Left lung (tissue), 10 donors: ENCODE measurements around the gene DAB1. TPM values are rescaled to one million over a fixed set of nuclear protein-coding genes. Genes with fewer than 3 reads are reported as not detected.

Source experiments
- ATAC-seq: fragments of 200-7000 bp; cut with Tn5 transposase; one replicate; pipeline ENCODE4 v1.9.1; 2020; ENCODE audit warnings: moderate library complexity
- DNase-seq, 4 donors: peaks; one replicate each; pipeline ENCODE4 v3.0.0-alpha.2; 2013 to 2020
- H3K27ac ChIP-seq, 2 donors: fragments of 200-600 bp; sonication (generic) in 1 of 2; one replicate each; pipeline versions ENCODE4 v1.5.0 to v1.8.0; 2020 to 2021
- H3K27me3 ChIP-seq, 2 donors: fragments of 200-600 bp; sonication (generic) in 1 of 2; one replicate each; pipeline versions ENCODE4 v1.5.0 to v1.8.0; 2020 to 2021
- H3K36me3 ChIP-seq, 2 donors: fragments of 200-600 bp; sonication (generic) in 1 of 2; one replicate each; pipeline versions ENCODE4 v1.5.0 to v1.8.0; 2020 to 2021
- H3K4me1 ChIP-seq, 2 donors: fragments of 200-600 bp; one replicate each; pipeline ENCODE4 v1.8.0; 2021
- H3K4me3 ChIP-seq, 2 donors: fragments of 200-600 bp; sonication (generic) in 1 of 2; one replicate each; pipeline versions ENCODE4 v1.5.0 to v1.8.0; 2020 to 2021; ENCODE audit warnings: mild to moderate bottlenecking in 1 of 2
- H3K9me3 ChIP-seq, 2 donors: fragments of 200-600 bp; sonication (generic) in 1 of 2; one replicate each; pipeline versions ENCODE4 v1.5.0 to v1.8.0; 2020 to 2021
- CTCF ChIP-seq, 2 donors: fragments of 200-600 bp; sonication (generic) in 1 of 2; IDR thresholded peaks; one replicate each; pipeline versions ENCODE4 v1.5.0 to v1.8.0; 2021; ENCODE audit warnings: antibody characterized with exemption in 2 of 2
- intact Hi-C, 2 donors: fragments of 100-400 bp; cut with DNase I; formaldehyde crosslinking; loops; one replicate each; pipeline versions ENCODE4 v1.11.2 to v1.14.2; 2022
- polyA plus RNA-seq, 6 donors: library from polyadenylated mRNA; unstranded; fragments of 120-200 nt; gene quantifications; one replicate each; pipeline ENCODE4 v1.2.1, GENCODE V29; 2013; ENCODE audit not compliant: insufficient read length in 6 of 6
- total RNA-seq, 2 donors: library from RNA; stranded (reverse); fragmentation: NEBNext Ultra II Directional; extraction: Animal tissue kit (Norgen Biotek cat#: 25700); gene quantifications; one replicate each; pipeline ENCODE4 v1.2.1, GENCODE V29; 2021
- donor health status: DM: no; HTN: yes; CAD: no.
- donor health status: DM: no; HTN: no; CAD: no.

Gene DAB1
- total and polyA plus RNA-seq, 8 donors = 0.17 to 1.7 (median 1.1) TPM

- Histone ChIP-seq H3K27me3 (no peaks in the 10 kb centered on the region), H3K27ac (no peak overlapping the region), H3K36me3 (no peaks in the 10 kb centered on the region), H3K4me3 (no peak overlapping the region), H3K4me1 (no peaks in the 10 kb centered on the region), H3K9me3 (no peaks in the 10 kb centered on the region)
- no peak for TF ChIP-seq CTCF (IDR thresholded peaks at IDR 0.05)
- intact Hi-C loops = no loop called here
- ATAC-seq (no peak), DNase-seq (no peak)
These were observed 107.6 kb downstream of the DAB1 start for GRCh38 chr1:57316291-57316690.

GRCh38 chr1:57312869-57313268, 111.0 kb downstream of the DAB1 start:
- DNase-seq (no peak), ATAC-seq (no peak)
- H3K27me3 ChIP-seq = no peaks in the 10 kb centered on the region
- no peak overlapping the region for H3K4me3 ChIP-seq
- no peak for TF ChIP-seq CTCF (IDR thresholded peaks at IDR 0.05)
- H3K9me3 ChIP-seq = no peaks in the 10 kb centered on the region
- intact Hi-C loops = no loop called here
- no peaks in the 10 kb centered on the region for H3K4me1 ChIP-seq
- H3K27ac ChIP-seq = no peak overlapping the region
- no peaks in the 10 kb centered on the region for H3K36me3 ChIP-seq

GRCh38 chr1:57311411-57311810, 112.4 kb downstream of the DAB1 start:
- H3K4me1 ChIP-seq = no peaks in the 10 kb centered on the region
- no peak overlapping the region for H3K4me3 ChIP-seq
- ATAC-seq = no peak
- no peaks in the 10 kb centered on the region for H3K36me3 ChIP-seq
- no peak for TF ChIP-seq CTCF (IDR thresholded peaks at IDR 0.05)
- no peaks in the 10 kb centered on the region for H3K27me3 ChIP-seq
- intact Hi-C loops = no loop called here
- no peak overlapping the region for H3K27ac ChIP-seq
- no peaks in the 10 kb centered on the region for H3K9me3 ChIP-seq
- no peak for DNase-seq

GRCh38 chr1:57311006-57311405, 112.9 kb downstream of the DAB1 start:
- Histone ChIP-seq H3K4me1 (no peaks in the 10 kb centered on the region), H3K36me3 (no peaks in the 10 kb centered on the region), H3K4me3 (no peak overlapping the region), H3K27ac (no peak overlapping the region), H3K27me3 (no peaks in the 10 kb centered on the region), H3K9me3 (no peaks in the 10 kb centered on the region)
- ATAC-seq (no peak), DNase-seq (no peak)
- intact Hi-C loops = no loop called here
- no peak for TF ChIP-seq CTCF (IDR thresholded peaks at IDR 0.05)

GRCh38 chr1:57309630-57310029, 114.2 kb downstream of the DAB1 start:
- ATAC-seq (no peak), DNase-seq (no peak)
- Histone ChIP-seq H3K27ac (no peak overlapping the region), H3K27me3 (no peaks in the 10 kb centered on the region), H3K4me3 (no peak overlapping the region), H3K9me3 (no peaks in the 10 kb centered on the region), H3K36me3 (no peaks in the 10 kb centered on the region), H3K4me1 (no peaks in the 10 kb centered on the region)
- no peak for TF ChIP-seq CTCF (IDR thresholded peaks at IDR 0.05)
- intact Hi-C loops = no loop called here
